ENCODE results near the gene TBX5. TPM values are rescaled to one million over a fixed set of nuclear protein-coding genes. Genes with fewer than 3 reads are reported as not detected.

The TBX5 gene
- total RNA-seq, 3 donors from 2014 or later, result not detected

- Histone ChIP-seq H3K9me3 (no peaks in the 10 kb centered on the region), H3K4me3 (no peak overlapping the region), H3K36me3 (ENCODE audit: low read depth) (no peaks in the 10 kb centered on the region), H3K4me1 (ENCODE audit: low read depth) (no peaks in the 10 kb centered on the region)
- no peak for TF ChIP-seq CTCF (IDR thresholded peaks at IDR 0.05)
- intact Hi-C loops (cut with DNase I, micrococcal nuclease), result no loop called here
- ATAC-seq, result no peak
- no peak for DNase-seq
These were observed 34.7 kb downstream of the TBX5 start for GRCh38 chr12:114371250-114371649.

- no peak for TF ChIP-seq CTCF (IDR thresholded peaks at IDR 0.05)
- H3K9me3 ChIP-seq, result no peaks in the 10 kb centered on the region
- H3K4me3 ChIP-seq, result no peak overlapping the region
- ATAC-seq (no peak), DNase-seq (no peak)
- H3K36me3 ChIP-seq (ENCODE audit: low read depth), result no peaks in the 10 kb centered on the region
- H3K4me1 ChIP-seq (ENCODE audit: low read depth), result no peaks in the 10 kb centered on the region
- intact Hi-C loops (cut with DNase I, micrococcal nuclease), result no loop called here
These were observed 37.1 kb downstream of the TBX5 start for GRCh38 chr12:114368685-114369452.

GRCh38 chr12:114361992-114362391, 44.0 kb downstream of the TBX5 start:
- DNase-seq (no peak), ATAC-seq (no peak)
- Histone ChIP-seq H3K36me3 (ENCODE audit: low read depth) (no peaks in the 10 kb centered on the region), H3K4me3 (no peak overlapping the region), H3K9me3 (no peaks in the 10 kb centered on the region), H3K4me1 (ENCODE audit: low read depth) (no peaks in the 10 kb centered on the region)
- TF ChIP-seq CTCF (IDR thresholded peaks at IDR 0.05), result no peak
- intact Hi-C loops (cut with DNase I, micrococcal nuclease), result no loop called here

DNA sequence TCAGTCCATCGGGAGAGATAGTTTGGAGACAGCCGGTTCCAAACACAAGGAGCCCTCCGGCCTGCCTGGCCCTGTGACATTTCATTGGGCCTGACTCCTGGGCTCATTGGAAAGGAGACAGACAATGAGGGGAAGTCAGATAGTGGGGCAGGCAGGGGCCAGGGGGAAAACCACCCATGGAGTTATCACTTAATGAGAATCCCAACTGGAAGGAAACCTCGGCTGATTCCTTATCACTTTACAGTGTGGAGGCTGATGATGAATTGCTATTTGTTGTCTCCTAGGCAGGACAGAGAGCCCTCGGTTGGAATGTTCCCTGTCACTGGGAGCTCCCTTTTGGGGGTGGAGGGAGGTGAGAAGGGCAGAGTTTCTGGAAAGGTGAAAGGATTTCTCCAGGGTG, 44.4 kb downstream of the TBX5 start:
- Histone ChIP-seq H3K9me3 (no peaks in the 10 kb centered on the region), H3K36me3 (ENCODE audit: low read depth) (no peaks in the 10 kb centered on the region), H3K4me1 (ENCODE audit: low read depth) (no peaks in the 10 kb centered on the region), H3K4me3 (no peak overlapping the region)
- intact Hi-C loops (cut with DNase I, micrococcal nuclease), result no loop called here
- no peak for TF ChIP-seq CTCF (IDR thresholded peaks at IDR 0.05)
- DNase-seq (no peak), ATAC-seq (no peak)

- H3K4me3 ChIP-seq, result no peak overlapping the region
- no peaks in the 10 kb centered on the region for H3K4me1 ChIP-seq (ENCODE audit: low read depth)
- TF ChIP-seq CTCF (IDR thresholded peaks at IDR 0.05), result no peak
- DNase-seq (no peak), ATAC-seq (no peak)
- no peaks in the 10 kb centered on the region for H3K36me3 ChIP-seq (ENCODE audit: low read depth)
- no peaks in the 10 kb centered on the region for H3K9me3 ChIP-seq
- intact Hi-C loops (cut with DNase I, micrococcal nuclease), result no loop called here
These were observed 45.5 kb downstream of the TBX5 start for GRCh38 chr12:114360485-114360884.

Data from mucosa of descending colon (tissue), 3 donors.